Activated CD8-positive, alpha-beta memory T cell treated with anti-CD3 and anti-CD28 coated beads, Interleukin-2, amount 50 U/mL, for 24 hours (primary cell): ENCODE results near the gene MYOCD.
"Not testable (repeated sequence)": the region's sequence is repeated elsewhere in the genome, so short reads cannot be mapped to it uniquely, and the experiment has no call there.

Source experiments
- DNase-seq: peaks from one replicate; pipeline ENCODE4 v3.0.0-alpha.2; 2020; ENCODE audit errors: extremely low read depth

Gene MYOCD, protein sequence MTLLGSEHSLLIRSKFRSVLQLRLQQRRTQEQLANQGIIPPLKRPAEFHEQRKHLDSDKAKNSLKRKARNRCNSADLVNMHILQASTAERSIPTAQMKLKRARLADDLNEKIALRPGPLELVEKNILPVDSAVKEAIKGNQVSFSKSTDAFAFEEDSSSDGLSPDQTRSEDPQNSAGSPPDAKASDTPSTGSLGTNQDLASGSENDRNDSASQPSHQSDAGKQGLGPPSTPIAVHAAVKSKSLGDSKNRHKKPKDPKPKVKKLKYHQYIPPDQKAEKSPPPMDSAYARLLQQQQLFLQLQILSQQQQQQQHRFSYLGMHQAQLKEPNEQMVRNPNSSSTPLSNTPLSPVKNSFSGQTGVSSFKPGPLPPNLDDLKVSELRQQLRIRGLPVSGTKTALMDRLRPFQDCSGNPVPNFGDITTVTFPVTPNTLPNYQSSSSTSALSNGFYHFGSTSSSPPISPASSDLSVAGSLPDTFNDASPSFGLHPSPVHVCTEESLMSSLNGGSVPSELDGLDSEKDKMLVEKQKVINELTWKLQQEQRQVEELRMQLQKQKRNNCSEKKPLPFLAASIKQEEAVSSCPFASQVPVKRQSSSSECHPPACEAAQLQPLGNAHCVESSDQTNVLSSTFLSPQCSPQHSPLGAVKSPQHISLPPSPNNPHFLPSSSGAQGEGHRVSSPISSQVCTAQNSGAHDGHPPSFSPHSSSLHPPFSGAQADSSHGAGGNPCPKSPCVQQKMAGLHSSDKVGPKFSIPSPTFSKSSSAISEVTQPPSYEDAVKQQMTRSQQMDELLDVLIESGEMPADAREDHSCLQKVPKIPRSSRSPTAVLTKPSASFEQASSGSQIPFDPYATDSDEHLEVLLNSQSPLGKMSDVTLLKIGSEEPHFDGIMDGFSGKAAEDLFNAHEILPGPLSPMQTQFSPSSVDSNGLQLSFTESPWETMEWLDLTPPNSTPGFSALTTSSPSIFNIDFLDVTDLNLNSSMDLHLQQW

GRCh38 chr17:12665263-12666210 is at the start of gene MYOCD:
Gene MYOCD (plus strand): TSS chr17:12665890. CDS start chr17:12666189, 299 bp downstream.
- DNase-seq, result no peak

DNA sequence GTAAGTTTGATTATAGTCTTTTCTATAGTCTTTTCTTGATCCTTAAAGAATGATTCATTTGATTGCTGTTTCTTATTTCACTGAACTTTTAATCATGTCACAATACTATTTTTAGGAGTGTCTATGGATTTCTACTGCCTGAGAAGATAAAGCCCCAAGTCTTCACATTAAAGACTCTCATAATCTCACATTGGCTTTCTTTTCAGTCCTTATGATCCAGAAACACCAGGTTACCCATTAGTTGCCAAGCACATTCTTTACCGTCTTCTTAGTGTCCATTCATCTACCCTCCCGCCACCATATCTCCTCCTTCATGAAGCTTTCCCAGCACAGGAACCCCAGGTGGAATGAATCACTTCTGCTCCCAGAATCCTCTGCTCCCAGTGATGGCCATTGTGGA is 49.5 kb upstream of the MYOCD start:
- no peak for DNase-seq

DNA sequence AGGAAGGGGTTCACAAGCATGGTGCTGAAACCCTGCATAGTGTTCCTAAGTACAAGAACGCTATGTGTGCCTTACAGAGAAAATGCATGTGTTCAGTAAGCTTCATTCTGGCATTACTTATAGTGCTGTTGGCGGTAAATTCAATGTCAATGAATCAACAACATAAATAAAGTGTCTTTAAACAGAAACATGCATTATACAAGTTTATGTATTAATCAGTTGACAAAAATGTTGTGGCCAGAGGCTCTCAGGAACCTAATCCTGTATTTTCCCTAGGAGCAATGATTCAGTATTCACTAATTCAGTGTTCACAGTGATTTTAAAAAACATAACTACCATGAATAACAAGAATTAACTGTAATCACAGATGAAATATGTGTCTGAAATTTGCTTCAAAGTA is 47.1 kb upstream of the MYOCD start:
- no peak for DNase-seq

GRCh38 chr17:12619459-12620199 is 46.1 kb upstream of the MYOCD start:
- no peak for DNase-seq

GRCh38 chr17:12620200-12620720 is 45.4 kb upstream of the MYOCD start:
- no peak for DNase-seq

DNA sequence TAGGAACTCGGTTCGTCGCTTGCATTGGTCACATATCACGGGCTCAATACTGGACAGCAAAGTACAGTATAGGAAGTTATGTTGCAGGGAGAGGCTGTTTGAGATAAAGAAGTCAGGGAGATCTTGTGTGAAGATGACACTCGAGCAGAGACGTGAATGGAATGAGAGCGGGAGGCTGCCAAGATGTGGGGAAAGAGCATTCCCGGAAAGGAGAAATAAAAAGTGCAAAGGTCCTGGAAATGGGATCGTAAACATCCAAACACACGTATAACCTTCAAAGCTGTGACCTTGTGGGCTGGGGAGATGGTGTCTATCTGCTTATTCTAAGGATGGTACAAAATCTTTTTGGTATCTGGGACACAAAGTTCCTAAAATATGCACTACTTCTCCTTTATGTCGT is 43.0 kb upstream of the MYOCD start:
- no peak for DNase-seq

- no peak for DNase-seq
Observed at GRCh38 chr17:12623220-12623848, 42.4 kb upstream of the MYOCD start.

- no peak for DNase-seq
Observed at GRCh38 chr17:12624211-12624610, 41.5 kb upstream of the MYOCD start.

DNA sequence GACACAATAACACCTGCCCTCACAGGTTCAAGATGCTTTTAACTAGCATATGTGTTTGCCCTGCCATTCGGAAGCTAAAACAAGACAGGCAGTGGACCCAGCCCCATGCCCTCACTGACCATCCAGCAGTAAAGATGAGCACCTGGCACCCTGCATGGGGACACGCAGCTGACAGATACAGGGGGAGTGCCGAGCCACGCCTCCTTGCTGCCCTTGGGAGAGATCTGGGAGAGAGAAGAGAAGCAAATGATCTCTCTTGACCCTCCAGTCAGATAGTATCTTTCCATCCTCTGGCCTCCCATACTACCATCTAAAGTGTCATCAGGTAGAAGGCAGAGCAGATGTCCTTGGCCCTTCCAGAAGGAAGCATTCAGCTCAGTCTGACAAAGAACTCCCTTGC is 40.6 kb upstream of the MYOCD start:
- DNase-seq, result no peak

DNA sequence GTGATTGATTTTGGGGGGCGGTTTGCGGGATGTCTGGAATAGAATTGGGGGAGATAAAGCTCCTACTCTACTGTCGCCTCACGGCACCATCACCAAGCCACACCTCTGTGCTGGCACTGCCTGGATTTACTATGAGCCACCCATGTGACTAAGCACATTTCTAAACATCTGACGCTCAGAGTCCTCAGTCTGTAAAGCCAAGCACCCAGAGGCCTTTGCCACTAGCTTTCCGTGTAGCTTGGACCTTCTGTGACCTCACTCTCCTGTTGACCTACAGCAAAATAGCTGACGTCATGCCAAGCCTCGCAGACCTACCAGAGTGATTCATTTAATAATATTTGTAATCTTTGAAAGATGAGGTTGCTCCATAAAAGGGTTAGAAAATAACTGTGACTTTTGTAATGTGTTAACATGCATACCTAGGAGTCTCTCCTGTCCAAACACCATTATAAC is 38.5 kb upstream of the MYOCD start:
- DNase-seq, result no peak

DNA sequence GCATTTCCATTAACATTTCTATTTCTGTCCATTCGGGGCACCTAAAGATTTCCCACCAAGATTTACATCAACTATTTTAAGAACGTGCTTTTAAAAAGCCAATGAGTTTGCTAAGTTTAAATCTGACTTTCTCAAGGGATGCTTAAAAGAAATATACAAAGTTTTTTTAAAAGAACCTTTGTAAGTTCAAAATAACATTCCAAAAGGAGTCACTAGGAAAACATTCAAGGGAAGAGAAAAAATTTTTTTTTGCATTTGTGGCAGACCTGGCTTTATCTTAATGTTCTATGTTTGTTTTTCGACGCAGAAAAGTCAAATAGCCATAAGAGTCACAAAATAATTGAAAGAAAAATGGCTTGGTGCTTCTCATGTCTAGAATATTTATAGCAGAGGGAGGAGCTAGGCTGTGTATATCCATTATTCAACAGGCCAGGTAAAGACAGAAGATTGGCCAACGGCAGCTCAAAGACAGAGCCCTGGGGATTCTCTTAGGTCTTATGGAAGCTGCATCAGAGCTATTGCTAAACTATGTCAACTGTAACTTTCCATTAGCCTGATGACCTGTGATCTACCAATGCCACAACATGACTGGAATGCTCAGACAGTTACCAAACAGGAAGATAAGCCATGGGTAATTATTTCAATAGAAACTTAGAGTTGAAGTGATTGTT is 37.8 kb upstream of the MYOCD start:
- no peak for DNase-seq

- DNase-seq, result no peak
Observed at GRCh38 chr17:12631076-12631475, 34.6 kb upstream of the MYOCD start.

GRCh38 chr17:12632785-12633184 is 32.9 kb upstream of the MYOCD start:
- DNase-seq, result no peak

- DNase-seq, result no peak
Observed at GRCh38 chr17:12634789-12635414, 30.8 kb upstream of the MYOCD start.

DNA sequence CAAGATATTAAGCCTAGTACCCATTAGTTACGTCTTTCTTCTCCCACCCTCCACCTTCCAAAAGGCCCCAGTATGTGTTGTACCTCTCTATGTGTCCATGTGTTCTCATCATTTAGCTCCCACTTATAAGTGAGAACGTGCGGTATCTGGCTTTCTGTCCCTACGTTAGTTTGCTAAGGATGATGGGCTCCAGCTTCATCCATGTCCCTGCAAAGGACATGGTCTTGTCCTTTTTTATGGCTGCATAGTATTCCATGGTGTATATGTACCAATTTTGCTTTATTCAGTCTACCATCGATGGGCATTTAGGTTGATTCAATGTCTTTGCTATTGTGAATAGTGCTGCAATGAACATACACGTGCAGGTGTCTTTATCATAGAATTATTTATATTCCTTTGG is 29.7 kb upstream of the MYOCD start:
- DNase-seq, result not testable (repeated sequence)

DNA sequence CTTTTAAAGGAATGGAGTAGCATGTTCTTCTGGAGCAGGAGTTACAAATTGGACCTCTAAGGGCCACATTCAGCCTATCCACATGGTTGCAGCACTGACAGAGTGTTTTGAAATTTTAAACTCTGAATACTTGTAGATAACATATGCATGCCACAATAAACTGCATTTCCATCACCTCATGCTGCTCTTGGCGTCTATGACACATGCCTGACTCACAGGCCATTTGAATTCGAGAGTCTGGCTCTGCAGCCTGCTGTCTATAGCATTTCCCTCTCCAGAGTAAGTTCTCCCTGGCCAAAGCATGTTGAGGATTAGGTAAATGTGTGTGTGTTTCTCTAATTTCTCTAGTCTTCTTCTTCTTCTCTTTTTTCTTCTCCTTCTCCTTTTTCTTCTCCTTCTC is 28.7 kb upstream of the MYOCD start:
- no peak for DNase-seq

GRCh38 chr17:12637745-12638651 is 27.7 kb upstream of the MYOCD start:
- no peak for DNase-seq

DNA sequence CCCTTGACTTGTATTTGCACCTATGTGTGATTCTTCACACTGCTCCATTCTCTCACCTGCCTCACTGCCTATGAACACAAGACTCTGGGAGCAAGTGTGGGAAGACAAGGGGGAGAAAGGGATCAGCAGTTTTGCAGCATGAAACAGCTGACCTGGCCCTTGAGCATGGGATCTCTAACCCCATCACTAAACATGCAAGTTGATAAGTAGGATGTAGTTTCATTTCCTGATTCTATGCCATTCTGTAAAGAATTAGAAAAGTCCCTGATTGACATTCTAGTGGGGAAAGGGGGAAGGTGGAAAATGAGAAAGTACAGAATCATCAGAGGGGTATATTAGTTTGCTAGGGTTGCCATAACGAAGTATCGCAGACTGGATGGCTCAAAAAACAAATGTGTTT is 25.3 kb upstream of the MYOCD start:
- no peak for DNase-seq
